Muscle layer of colon (tissue), 2 donors: ENCODE results near the gene LSP1.

Source experiments
- H3K27ac ChIP-seq: one replicate; pipeline ENCODE4 v1.7.0; 2013; ENCODE audit warnings: low read depth, mild to moderate bottlenecking, low read length, moderate library complexity
- H3K27me3 ChIP-seq, 2 donors: one replicate each; pipeline ENCODE4 v1.7.0; 2013; ENCODE audit warnings: low read length in 2 of 2, mild to moderate bottlenecking in 2 of 2; ENCODE audit not compliant: insufficient read depth in 2 of 2, control insufficient read depth in 1 of 2
- H3K36me3 ChIP-seq: one replicate; pipeline ENCODE4 v1.7.0; 2013; ENCODE audit warnings: mild to moderate bottlenecking, low read length; ENCODE audit not compliant: insufficient read depth
- H3K4me1 ChIP-seq: one replicate; pipeline ENCODE4 v1.7.0; 2013; ENCODE audit warnings: mild to moderate bottlenecking, low read length; ENCODE audit not compliant: insufficient read depth
- H3K4me3 ChIP-seq, 2 donors: one replicate each; pipeline ENCODE4 v1.7.0; 2013; ENCODE audit warnings: low read length in 2 of 2, low read depth in 1 of 2, mild to moderate bottlenecking in 1 of 2, moderate library complexity in 1 of 2
- H3K9ac ChIP-seq: one replicate; pipeline ENCODE4 v1.7.0; 2013; ENCODE audit warnings: low read length
- H3K9me3 ChIP-seq: one replicate; pipeline ENCODE4 v1.7.0; 2013; ENCODE audit warnings: mild to moderate bottlenecking, low read length
- donor health status: abdominal sarcoma.
- donor health status: Adenocarcinoma of cecum.

The LSP1 gene

GRCh38 chr11:1928891-1929541 lies 76.1 kb downstream of the LSP1 start:
- Histone ChIP-seq H3K4me3 (no peak overlapping the region), H3K27ac (no peak overlapping the region), H3K4me1 (no peaks in the 10 kb centered on the region), H3K36me3 (no peaks in the 10 kb centered on the region), H3K9ac (no peak overlapping the region), H3K27me3 (no peaks in the 10 kb centered on the region), H3K9me3 (no peaks in the 10 kb centered on the region)

- no peaks in the 10 kb centered on the region for H3K9me3 ChIP-seq
- H3K9ac ChIP-seq = no peak overlapping the region
- no peaks in the 10 kb centered on the region for H3K4me1 ChIP-seq
- H3K4me3 ChIP-seq = no peak overlapping the region
- H3K27ac ChIP-seq = no peak overlapping the region
- no peaks in the 10 kb centered on the region for H3K36me3 ChIP-seq
- H3K27me3 ChIP-seq = no peaks in the 10 kb centered on the region
These were observed 77.0 kb downstream of the LSP1 start for GRCh38 chr11:1929621-1930461.

- H3K4me3 ChIP-seq = no peak overlapping the region
- H3K4me1 ChIP-seq = no peaks in the 10 kb centered on the region
- H3K9me3 ChIP-seq = no peaks in the 10 kb centered on the region
- H3K27ac ChIP-seq = no peak overlapping the region
- no peak overlapping the region for H3K9ac ChIP-seq
- no peaks in the 10 kb centered on the region for H3K27me3 ChIP-seq
- no peaks in the 10 kb centered on the region for H3K36me3 ChIP-seq
These were observed 77.6 kb downstream of the LSP1 start for GRCh38 chr11:1930462-1930830.

DNA sequence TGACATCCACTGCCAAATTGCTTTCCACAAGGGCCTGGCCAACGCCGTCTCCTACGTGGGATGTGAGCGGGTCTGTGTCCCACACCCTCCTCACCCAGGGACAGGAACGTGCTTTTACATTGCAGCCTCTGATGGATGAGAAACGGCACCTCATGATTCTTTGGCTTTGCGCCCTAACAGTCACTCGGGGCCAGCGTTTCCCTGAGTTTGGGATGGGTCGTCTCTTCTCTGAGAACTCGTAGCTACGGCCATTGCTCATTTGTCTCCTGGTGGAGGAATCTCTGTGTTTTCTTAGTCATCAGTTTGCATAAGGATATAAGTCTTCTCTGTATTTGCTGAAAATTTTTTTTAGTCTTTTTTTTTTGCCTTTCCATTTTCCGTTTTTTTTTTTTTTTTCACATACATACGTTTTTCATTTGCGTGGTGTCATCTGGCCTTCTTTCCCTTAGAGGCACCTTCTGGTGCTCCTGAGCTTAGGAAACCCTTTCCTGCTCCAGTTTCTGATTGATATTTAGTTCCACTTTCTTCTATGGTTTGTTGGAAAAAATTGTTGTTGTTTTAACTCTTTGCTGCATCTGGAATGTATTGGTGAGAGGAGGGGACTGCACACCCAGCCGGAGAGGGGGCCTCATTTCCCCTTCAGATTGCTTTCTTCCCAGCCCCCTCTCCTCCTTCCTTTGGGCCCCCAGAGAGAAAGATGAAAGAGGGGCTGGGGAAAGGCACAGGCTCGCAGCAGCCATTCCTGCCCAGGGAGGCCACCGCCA lies 78.6 kb downstream of the LSP1 start:
- Histone ChIP-seq H3K4me3 (no peak overlapping the region), H3K9me3 (no peaks in the 10 kb centered on the region), H3K27me3 (no peaks in the 10 kb centered on the region), H3K4me1 (no peaks in the 10 kb centered on the region), H3K36me3 (no peaks in the 10 kb centered on the region), H3K27ac (no peak overlapping the region), H3K9ac (no peak overlapping the region)

DNA sequence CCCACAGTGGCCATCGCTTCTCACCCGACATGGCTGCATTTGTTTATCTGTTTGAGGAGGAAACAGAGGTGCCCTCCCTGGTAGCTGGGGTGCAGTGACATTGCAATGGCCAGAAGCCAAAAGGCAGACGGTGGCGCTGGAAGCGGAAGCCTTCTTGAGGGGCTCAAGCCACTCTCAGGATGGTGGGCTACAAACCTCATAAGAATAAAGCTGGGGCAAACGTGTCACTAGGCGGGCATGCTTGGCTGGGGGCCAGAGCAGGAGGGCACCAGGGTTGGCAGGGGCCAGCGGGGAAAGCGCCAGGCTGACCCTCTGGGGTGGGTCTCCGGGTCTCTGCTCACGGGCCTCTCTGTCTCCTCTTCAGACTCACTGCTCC lies 79.2 kb downstream of the LSP1 start:
- no peak overlapping the region for H3K27ac ChIP-seq
- H3K4me1 ChIP-seq = no peaks in the 10 kb centered on the region
- H3K4me3 ChIP-seq = no peak overlapping the region
- no peak overlapping the region for H3K9ac ChIP-seq
- no peaks in the 10 kb centered on the region for H3K9me3 ChIP-seq
- no peaks in the 10 kb centered on the region for H3K27me3 ChIP-seq
- no peaks in the 10 kb centered on the region for H3K36me3 ChIP-seq

GRCh38 chr11:1932681-1933080 lies 79.8 kb downstream of the LSP1 start:
- no peak overlapping the region for H3K4me3 ChIP-seq
- no peaks in the 10 kb centered on the region for H3K36me3 ChIP-seq
- H3K27ac ChIP-seq = no peak overlapping the region

GRCh38 chr11:1933416-1934334 lies 80.8 kb downstream of the LSP1 start:
- H3K27ac ChIP-seq = no peak overlapping the region
- H3K27me3 ChIP-seq = no peaks in the 10 kb centered on the region
- no peaks in the 10 kb centered on the region for H3K4me1 ChIP-seq
- H3K9me3 ChIP-seq = no peaks in the 10 kb centered on the region
- H3K4me3 ChIP-seq = no peak overlapping the region
- no peak overlapping the region for H3K9ac ChIP-seq
- no peaks in the 10 kb centered on the region for H3K36me3 ChIP-seq

More at GRCh38 chr11:1932681-1933080, 79.8 kb downstream of the LSP1 start:
- Histone ChIP-seq H3K9me3 (no peaks in the 10 kb centered on the region), H3K4me1 (no peaks in the 10 kb centered on the region), H3K27me3 (no peaks in the 10 kb centered on the region), H3K9ac (no peak overlapping the region)

- Histone ChIP-seq H3K36me3 (no peaks in the 10 kb centered on the region), H3K27me3 (no peaks in the 10 kb centered on the region), H3K9ac (no peak overlapping the region), H3K4me3 (no peak overlapping the region), H3K9me3 (no peaks in the 10 kb centered on the region), H3K4me1 (no peaks in the 10 kb centered on the region), H3K27ac (no peak overlapping the region)
These were observed 81.7 kb downstream of the LSP1 start for GRCh38 chr11:1934335-1935155.

- no peak overlapping the region for H3K4me3 ChIP-seq
- H3K27me3 ChIP-seq = no peaks in the 10 kb centered on the region
- H3K9ac ChIP-seq = no peak overlapping the region
- no peaks in the 10 kb centered on the region for H3K36me3 ChIP-seq
- no peaks in the 10 kb centered on the region for H3K4me1 ChIP-seq
- H3K27ac ChIP-seq = no peak overlapping the region
- no peaks in the 10 kb centered on the region for H3K9me3 ChIP-seq
These were observed 82.5 kb downstream of the LSP1 start for GRCh38 chr11:1935156-1936071.
